Stimulated activated CD8-positive, alpha-beta memory T cell treated with anti-CD3 and anti-CD28 coated beads, Interleukin-2, amount 100 ng/mL, for 48 hours (primary cell): ENCODE results near the gene EFCAB8.
"Not testable (repeated sequence)": the region's sequence is repeated elsewhere in the genome, so short reads cannot be mapped to it uniquely, and the experiment has no call there.

ENCODE experiments used
- DNase-seq, 2 donors: peaks; one replicate each; pipeline ENCODE4 v3.0.0-alpha.2; 2020; ENCODE audit warnings: low read depth in 2 of 2

The EFCAB8 gene

GRCh38 chr20:32841174-32841573 lies 17.5 kb upstream of the EFCAB8 start:
- DNase-seq: no peak

- DNase-seq: no peak
These were observed 17.1 kb upstream of the EFCAB8 start for GRCh38 chr20:32841632-32842031.

GRCh38 chr20:32842688-32843524 lies 15.8 kb upstream of the EFCAB8 start:
- no peak for DNase-seq

- no peak for DNase-seq
These were observed 12.9 kb upstream of the EFCAB8 start for GRCh38 chr20:32845786-32846185.

GRCh38 chr20:32846852-32847251 lies 11.9 kb upstream of the EFCAB8 start:
- no peak for DNase-seq

GRCh38 chr20:32847964-32848363 lies 10.8 kb upstream of the EFCAB8 start:
- DNase-seq: no peak

GRCh38 chr20:32848846-32849245 lies 9.9 kb upstream of the EFCAB8 start:
- no peak for DNase-seq

GRCh38 chr20:32849577-32849976 lies 9.1 kb upstream of the EFCAB8 start:
- DNase-seq: no peak

GRCh38 chr20:32855387-32855786 lies 3.3 kb upstream of the EFCAB8 start:
- no peak for DNase-seq

- DNase-seq: no peak
These were observed 534 bp upstream of the EFCAB8 start for GRCh38 chr20:32858189-32858588.

GRCh38 chr20:32861446-32861845 lies 2.7 kb downstream of the EFCAB8 start:
- no peak for DNase-seq

- DNase-seq: no peak
These were observed 10.8 kb downstream of the EFCAB8 start for GRCh38 chr20:32869562-32869961.

GRCh38 chr20:32870526-32870925 lies 11.8 kb downstream of the EFCAB8 start:
- not testable (repeated sequence) for DNase-seq

GRCh38 chr20:32870985-32871384 lies 12.3 kb downstream of the EFCAB8 start:
- DNase-seq: no peak

GRCh38 chr20:32871627-32872160 lies 13.0 kb downstream of the EFCAB8 start:
- DNase-seq: no peak

GRCh38 chr20:32872266-32872665 lies 13.5 kb downstream of the EFCAB8 start:
- DNase-seq: no peak

- no peak for DNase-seq
These were observed 16.9 kb downstream of the EFCAB8 start for GRCh38 chr20:32875673-32876072.

GRCh38 chr20:32877507-32877906 lies 18.8 kb downstream of the EFCAB8 start:
- no peak for DNase-seq

- DNase-seq: no peak
These were observed 20.1 kb downstream of the EFCAB8 start for GRCh38 chr20:32878820-32879219.

- DNase-seq: no peak
These were observed 20.8 kb downstream of the EFCAB8 start for GRCh38 chr20:32879538-32879937.

GRCh38 chr20:32880635-32881034 lies 21.9 kb downstream of the EFCAB8 start:
- DNase-seq: no peak

- no peak for DNase-seq
These were observed 24.4 kb downstream of the EFCAB8 start for GRCh38 chr20:32883081-32883480.

- DNase-seq: no peak
These were observed 26.5 kb downstream of the EFCAB8 start for GRCh38 chr20:32885185-32885584.

GRCh38 chr20:32885952-32886351 lies 27.2 kb downstream of the EFCAB8 start:
- no peak for DNase-seq
